Fibroblast of mammary gland (primary cell): ENCODE data around the gene ITGAV.

Experiments
- DNase-seq: peaks from one replicate; pipeline ENCODE4 v3.0.0-alpha.2; 2010; ENCODE audit warnings: low read depth
- H3K4me3 ChIP-seq: 2 replicates; pipeline ENCODE4 v1.5.1; 2011; ENCODE audit warnings: low read depth, mild to moderate bottlenecking, low read length, moderate library complexity; ENCODE audit not compliant: control insufficient read depth
- CTCF ChIP-seq: conservative IDR thresholded peaks from 2 replicates; pipeline ENCODE4 v1.5.1; 2011; ENCODE audit warnings: low read depth, low read length, inconsistent platforms; ENCODE audit not compliant: control insufficient read depth, insufficient read depth

ITGAV gene

DNA sequence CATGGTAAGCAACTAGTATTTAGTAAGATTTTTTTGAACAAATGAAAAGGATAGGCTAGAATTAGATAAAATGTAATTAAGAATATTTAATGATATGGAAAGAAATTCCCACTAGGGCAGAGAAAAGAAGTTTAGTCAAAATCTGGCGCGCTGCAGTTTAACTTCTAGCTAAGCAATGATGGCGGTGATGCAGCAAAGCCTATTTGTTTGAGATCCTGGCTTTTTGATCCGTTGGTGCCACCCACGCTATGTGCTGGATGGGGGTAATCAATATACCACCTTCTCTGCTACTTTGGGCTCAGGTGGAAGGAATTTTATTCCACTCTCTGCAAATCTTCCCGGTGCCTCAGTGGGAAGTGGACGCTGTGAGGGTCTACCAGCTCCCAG is 103.6 kb downstream of the ITGAV start:
- H3K4me3 ChIP-seq = peak overlapping the region; percentile 79
- no peak for DNase-seq
- TF ChIP-seq CTCF = no peak

- peak overlapping the region; percentile 79 for H3K4me3 ChIP-seq
- DNase-seq = peak; percentile 75
- TF ChIP-seq CTCF = no peak
These were observed 105.4 kb downstream of the ITGAV start for GRCh38 chr2:186695081-186695756.

DNA sequence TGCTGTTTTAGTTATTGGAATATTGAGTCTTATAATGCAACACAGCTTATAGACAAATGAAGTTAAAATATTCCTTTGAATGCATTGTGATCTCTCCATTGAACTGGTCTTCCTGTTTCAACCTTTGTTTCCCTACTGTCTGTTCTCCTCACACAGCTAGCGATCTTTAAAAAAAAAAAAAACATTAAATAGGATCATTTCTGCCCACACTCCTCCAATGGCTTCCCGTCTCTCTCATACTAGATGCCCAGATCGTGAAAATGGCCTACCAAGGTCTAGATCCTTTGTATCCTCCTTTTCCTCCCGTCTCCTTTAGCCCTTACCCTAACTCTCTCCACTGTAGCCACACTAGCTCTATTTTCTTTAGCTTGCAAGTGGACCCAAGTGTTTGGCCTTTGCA is 106.4 kb downstream of the ITGAV start:
- no peak overlapping the region for H3K4me3 ChIP-seq
- no peak for TF ChIP-seq CTCF

GRCh38 chr2:186696804-186697203 is 106.9 kb downstream of the ITGAV start:
- no peak overlapping the region for H3K4me3 ChIP-seq
- DNase-seq = no peak
- TF ChIP-seq CTCF = no peak

More for the DNA sequence above, 106.4 kb downstream of the ITGAV start:
- no peak for DNase-seq

- DNase-seq = peak; percentile 52
- no peak for TF ChIP-seq CTCF
- no peak overlapping the region for H3K4me3 ChIP-seq
These were observed 107.7 kb downstream of the ITGAV start for GRCh38 chr2:186697536-186697935.

GRCh38 chr2:186699742-186700141 is 109.9 kb downstream of the ITGAV start:
- DNase-seq = no peak
- TF ChIP-seq CTCF = no peak

DNA sequence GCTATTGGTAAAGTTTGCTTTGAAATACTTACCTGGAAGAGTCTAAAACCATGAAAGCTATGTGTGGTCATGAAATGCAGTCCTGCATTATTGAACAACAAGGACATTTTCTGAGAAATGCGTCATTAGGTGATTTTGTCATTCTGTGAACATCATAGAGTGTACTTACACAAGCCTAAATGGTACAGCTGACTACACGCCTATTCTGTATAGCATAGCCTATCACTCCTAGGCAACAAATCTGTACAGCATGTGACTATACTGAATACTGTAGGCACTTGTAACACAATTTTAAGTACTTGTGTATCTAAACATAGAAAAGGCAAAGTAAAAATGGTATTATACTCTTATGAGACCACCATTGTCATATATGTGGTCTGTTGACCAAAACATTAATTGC is 112.2 kb downstream of the ITGAV start:
- no peak for DNase-seq
- no peak for TF ChIP-seq CTCF
- H3K4me3 ChIP-seq = no peak overlapping the region

More at GRCh38 chr2:186699742-186700141, 109.9 kb downstream of the ITGAV start:
- no peak overlapping the region for H3K4me3 ChIP-seq
